Mononuclear cell (primary cell): ENCODE results near the gene PES1. TPM values are rescaled to one million over a fixed set of nuclear protein-coding genes. Genes with fewer than 3 reads are reported as not detected.
"Not testable (repeated sequence)": the region's sequence is repeated elsewhere in the genome, so short reads cannot be mapped to it uniquely, and the experiment has no call there.

ENCODE experiments used
- H3K27me3 ChIP-seq: 2 replicates; pipeline ENCODE4 v1.6.0; 2011; ENCODE audit warnings: low read length, control low read depth; ENCODE audit not compliant: insufficient read depth
- H3K4me1 ChIP-seq: 2 replicates; pipeline ENCODE4 v1.5.1; 2011; ENCODE audit warnings: mild to moderate bottlenecking, low read length, control low read depth; ENCODE audit not compliant: insufficient read depth
- H3K4me3 ChIP-seq: 2 replicates; pipeline ENCODE4 v1.5.1; 2011; ENCODE audit warnings: mild to moderate bottlenecking, low read length, moderate library complexity
- H3K9me3 ChIP-seq: 2 replicates; pipeline ENCODE4 v1.5.1; 2011; ENCODE audit warnings: low read depth, mild to moderate bottlenecking, control low read depth, low read length
- total RNA-seq: library from RNA; depleted of rRNA; stranded (reverse); fragments of >200 nt; gene quantifications from one replicate; pipeline ENCODE4 v1.2.3, GENCODE V29; 2012

Gene PES1
- total RNA-seq, 1 donor: 21.8 TPM

- Histone ChIP-seq H3K9me3 (no peaks in the 10 kb centered on the region), H3K4me3 (no peak overlapping the region), H3K4me1 (no peaks in the 10 kb centered on the region), H3K27me3 (no peaks in the 10 kb centered on the region)
Measured at GRCh38 chr22:30557243-30557642, 34.5 kb downstream of the PES1 start.

GRCh38 chr22:30556388-30556787 is 35.3 kb downstream of the PES1 start:
- H3K27me3 ChIP-seq: no peaks in the 10 kb centered on the region
- H3K9me3 ChIP-seq: no peaks in the 10 kb centered on the region
- no peaks in the 10 kb centered on the region for H3K4me1 ChIP-seq
- H3K4me3 ChIP-seq: no peak overlapping the region

- Histone ChIP-seq H3K9me3 (no peaks in the 10 kb centered on the region), H3K4me3 (no peak overlapping the region), H3K4me1 (no peaks in the 10 kb centered on the region), H3K27me3 (no peaks in the 10 kb centered on the region)
Measured at GRCh38 chr22:30555282-30556210, 36.2 kb downstream of the PES1 start.

GRCh38 chr22:30553971-30554370 is 37.7 kb downstream of the PES1 start:
- Histone ChIP-seq H3K27me3 (no peaks in the 10 kb centered on the region), H3K4me3 (no peak overlapping the region), H3K9me3 (no peaks in the 10 kb centered on the region)

GRCh38 chr22:30552719-30553118 is 39.0 kb downstream of the PES1 start:
- Histone ChIP-seq H3K9me3 (no peaks in the 10 kb centered on the region), H3K4me3 (no peak overlapping the region), H3K4me1 (no peaks in the 10 kb centered on the region), H3K27me3 (no peaks in the 10 kb centered on the region)

More at GRCh38 chr22:30553971-30554370, 37.7 kb downstream of the PES1 start:
- no peaks in the 10 kb centered on the region for H3K4me1 ChIP-seq

DNA sequence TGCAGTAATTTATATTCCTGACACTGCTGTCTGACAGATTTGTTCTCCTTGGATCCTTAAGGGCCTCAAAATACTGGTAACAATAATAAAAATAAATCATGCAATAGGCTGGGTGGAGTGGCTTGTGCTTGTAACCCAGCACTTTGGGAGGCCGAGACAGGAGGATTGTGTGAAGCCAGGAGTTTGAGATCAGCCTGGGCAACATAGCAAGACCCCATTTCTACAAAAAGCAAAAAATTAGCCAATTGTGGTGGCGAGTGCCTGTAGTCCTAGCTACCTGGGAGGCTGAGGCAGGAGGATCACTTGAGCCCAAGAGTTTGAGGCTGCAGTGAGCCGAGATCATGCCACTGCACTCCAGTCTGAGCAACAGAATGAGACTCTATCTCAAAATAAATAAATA is 39.9 kb downstream of the PES1 start:
- not testable (repeated sequence) for H3K4me1 ChIP-seq, H3K4me3 ChIP-seq, H3K9me3 ChIP-seq, H3K27me3 ChIP-seq

- no peaks in the 10 kb centered on the region for H3K9me3 ChIP-seq
- no peaks in the 10 kb centered on the region for H3K4me1 ChIP-seq
- H3K4me3 ChIP-seq: no peak overlapping the region
- H3K27me3 ChIP-seq: peaks cover 11% of the 10 kb centered on the region
Measured at GRCh38 chr22:30547188-30547587, 44.5 kb downstream of the PES1 start.

- Histone ChIP-seq H3K9me3 (no peaks in the 10 kb centered on the region), H3K27me3 (peaks cover 16% of the 10 kb centered on the region), H3K4me3 (no peak within 1 kb of the TSS), H3K4me1 (no peaks in the 10 kb centered on the region)
Measured at GRCh38 chr22:30546616-30547015, 45.1 kb downstream of the PES1 start, which contains the start of gene SEC14L6. Gene SEC14L6, minus strand, starts transcription at chr22:30546741. Its CDS starts 59 bp downstream, at chr22:30546682.

DNA sequence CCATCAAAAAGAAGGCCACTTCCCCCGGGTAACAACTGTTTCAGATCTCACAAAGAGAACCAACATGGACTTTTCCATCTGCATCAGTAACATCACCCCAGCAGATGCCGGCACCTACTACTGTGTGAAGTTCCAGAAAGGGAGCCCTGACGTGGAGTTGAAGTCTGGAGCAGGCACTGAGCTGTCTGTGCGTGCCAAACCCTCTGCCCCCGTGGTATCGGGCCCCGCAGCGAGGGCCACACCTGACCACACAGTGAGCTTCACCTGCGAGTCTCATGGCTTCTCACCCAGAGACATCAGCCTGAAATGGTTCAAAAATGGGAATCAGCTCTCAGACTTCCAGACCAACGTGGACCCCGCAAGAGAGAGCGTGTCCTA is 48.9 kb downstream of the PES1 start:
- H3K27me3 ChIP-seq: peaks cover 22% of the 10 kb centered on the region
- H3K4me1 ChIP-seq: no peaks in the 10 kb centered on the region
- no peak overlapping the region for H3K4me3 ChIP-seq
- no peaks in the 10 kb centered on the region for H3K9me3 ChIP-seq

- Histone ChIP-seq H3K9me3 (no peaks in the 10 kb centered on the region), H3K27me3 (peaks cover 22% of the 10 kb centered on the region), H3K4me3 (no peak overlapping the region)
Measured at GRCh38 chr22:30541961-30542810, 49.5 kb downstream of the PES1 start.

DNA sequence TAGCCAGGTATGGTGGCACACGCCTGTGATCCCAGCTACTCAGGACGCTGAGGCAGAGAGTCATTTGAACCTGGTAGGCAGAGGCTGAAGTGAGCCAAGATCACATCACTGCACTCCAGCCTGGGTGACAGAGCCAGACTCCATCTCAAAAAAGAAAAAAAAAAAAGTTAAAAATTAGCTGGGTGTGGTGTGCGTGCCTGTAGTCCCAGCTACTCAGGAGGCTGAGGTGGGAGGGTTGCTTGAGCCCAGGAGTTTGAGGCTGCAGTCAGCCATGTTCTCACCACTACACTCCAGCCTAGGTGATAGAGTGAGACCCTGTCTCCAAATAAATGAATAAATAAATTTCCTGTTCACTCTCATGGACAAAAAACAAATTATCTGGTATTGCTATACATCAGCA is 50.2 kb downstream of the PES1 start:
- H3K9me3 ChIP-seq, H3K4me1 ChIP-seq, H3K4me3 ChIP-seq: not testable (repeated sequence)
- peaks cover 22% of the 10 kb centered on the region for H3K27me3 ChIP-seq

More at GRCh38 chr22:30541961-30542810, 49.5 kb downstream of the PES1 start:
- no peaks in the 10 kb centered on the region for H3K4me1 ChIP-seq

GRCh38 chr22:30539368-30539767 is 52.3 kb downstream of the PES1 start:
- Histone ChIP-seq H3K4me1 (no peaks in the 10 kb centered on the region), H3K9me3 (no peaks in the 10 kb centered on the region), H3K4me3 (no peak overlapping the region), H3K27me3 (peaks cover 22% of the 10 kb centered on the region)

DNA sequence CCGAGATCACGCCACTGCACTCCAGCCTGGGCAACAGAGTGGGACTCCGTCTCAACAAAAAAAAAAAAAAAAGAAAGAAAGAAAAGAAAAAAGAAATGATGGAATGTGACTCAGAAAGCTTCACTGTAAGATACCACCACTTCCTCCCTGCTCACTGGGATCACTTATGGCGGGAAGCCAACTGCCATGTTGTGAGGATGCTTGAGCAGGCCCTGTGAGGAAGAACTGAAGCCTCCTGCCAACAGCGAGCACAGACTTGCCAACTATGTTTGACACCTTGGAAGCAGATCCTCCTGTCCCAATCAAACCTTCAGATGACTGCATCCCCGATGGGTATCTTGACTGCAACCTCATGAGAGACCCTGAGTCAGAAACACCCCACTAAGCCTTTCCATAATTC is 53.4 kb downstream of the PES1 start:
- peaks cover 19% of the 10 kb centered on the region for H3K27me3 ChIP-seq
- H3K4me3 ChIP-seq: no peak overlapping the region
- no peaks in the 10 kb centered on the region for H3K9me3 ChIP-seq
- H3K4me1 ChIP-seq: no peaks in the 10 kb centered on the region

DNA sequence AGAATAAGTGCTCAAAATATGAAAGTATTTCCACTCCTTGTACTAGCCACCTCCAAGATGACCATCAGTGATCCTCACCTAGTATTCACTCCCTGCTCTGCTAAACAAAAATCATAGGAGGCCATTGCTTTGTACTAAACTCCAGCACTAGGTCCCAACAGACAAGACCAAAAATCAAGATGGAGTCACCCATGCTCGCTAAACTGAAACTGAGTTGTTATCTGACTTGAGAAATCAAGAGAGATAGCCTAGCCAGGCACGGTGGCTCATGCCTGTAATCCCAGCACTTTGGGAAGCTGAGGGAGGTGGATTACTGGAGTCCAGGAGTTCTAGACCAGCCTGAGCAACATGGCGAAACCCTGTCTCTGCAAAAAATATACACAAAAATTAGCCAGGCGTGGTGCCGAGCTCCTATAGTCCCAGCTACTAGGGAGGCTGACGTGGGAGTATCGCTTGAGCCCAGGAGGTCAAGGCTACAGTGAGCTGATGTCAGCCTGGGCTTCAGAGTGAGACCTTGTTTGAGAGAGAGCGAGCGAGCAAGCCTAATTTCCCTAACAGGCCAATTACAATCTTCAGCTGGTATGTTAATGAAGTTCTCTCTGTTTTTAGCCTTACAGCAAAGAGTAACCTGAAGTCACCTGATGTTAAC is 54.5 kb downstream of the PES1 start:
- no peaks in the 10 kb centered on the region for H3K9me3 ChIP-seq
- no peak overlapping the region for H3K4me3 ChIP-seq
- no peaks in the 10 kb centered on the region for H3K4me1 ChIP-seq
- H3K27me3 ChIP-seq: peaks cover 10% of the 10 kb centered on the region

DNA sequence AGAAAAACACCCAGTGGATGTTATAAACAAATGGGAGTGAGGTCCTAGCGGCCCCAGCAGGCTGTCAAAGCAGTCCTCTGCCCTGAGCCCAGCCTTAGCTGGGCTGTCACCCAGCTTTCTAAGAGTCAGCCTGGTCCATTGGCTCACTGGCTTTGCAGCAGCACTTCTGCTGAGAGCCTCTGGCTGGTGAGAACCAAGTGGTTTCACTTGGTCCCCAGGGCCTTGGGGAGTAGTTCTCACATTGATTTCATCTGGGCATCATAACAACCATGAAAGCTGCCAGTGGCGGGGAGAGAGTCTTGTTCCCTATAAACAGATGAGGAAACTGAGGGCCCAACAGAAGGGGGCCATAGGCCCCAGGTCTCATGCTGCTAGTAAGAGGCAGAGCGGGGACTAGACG is 56.5 kb downstream of the PES1 start:
- Histone ChIP-seq H3K9me3 (no peaks in the 10 kb centered on the region), H3K4me1 (no peaks in the 10 kb centered on the region), H3K4me3 (no peak overlapping the region), H3K27me3 (no peaks in the 10 kb centered on the region)
